NB4 (cell line): Measurements from ENCODE around the gene SV2B.

ENCODE experiments used
- CTCF ChIP-seq: IDR thresholded peaks from one replicate; pipeline ENCODE4 v1.5.1; 2012; ENCODE audit warnings: low read depth, low read length
- MAX ChIP-seq: IDR thresholded peaks from 2 replicates; pipeline ENCODE4 v1.6.1; 2011; ENCODE audit warnings: low read depth, low read length
- MYC ChIP-seq: IDR thresholded peaks from 2 replicates; pipeline ENCODE4 v1.6.1; 2011; ENCODE audit warnings: low read depth, low read length
- POLR2A ChIP-seq: IDR thresholded peaks from 2 replicates; pipeline ENCODE4 v1.6.1; 2011; ENCODE audit warnings: mild to moderate bottlenecking; ENCODE audit not compliant: insufficient read length; ENCODE audit errors: extremely low read depth

GRCh38 chr15:91331581-91331980, 231.5 kb downstream of the SV2B start:
- TF ChIP-seq CTCF (no peak), POLR2A (no peak), MAX (no peak), MYC (no peak)
